Body of pancreas (tissue), 4 donors: ENCODE measurements around the gene SLC9A7. TPM values are rescaled to one million over a fixed set of nuclear protein-coding genes. Genes with fewer than 3 reads are reported as not detected.

Experiments used
- ATAC-seq: fragments of 150-250 bp; one replicate; pipeline ENCODE4 v1.9.1; 2016
- DNase-seq, 4 donors: peaks; one replicate each; pipeline ENCODE4 v3.0.0-alpha.2; 2019
- H3K27ac ChIP-seq, 4 donors: fragments of 200-600 bp; sonication (generic); 1 replicate in 3 of 4; 2 replicates in 1 of 4; pipeline versions ENCODE4 v1.5.1 to v1.6.1; 2016 to 2019; ENCODE audit warnings: mild to moderate bottlenecking in 1 of 4, mixed read lengths in 1 of 4, moderate library complexity in 1 of 4
- H3K27me3 ChIP-seq, 2 donors: fragments of 200-600 bp; sonication (generic); one replicate each; pipeline ENCODE4 v1.6.0; 2016; ENCODE audit warnings: mild to moderate bottlenecking in 1 of 2
- H3K36me3 ChIP-seq, 2 donors: fragments of 200-600 bp; sonication (generic); replicated peaks in 1 of 2; 2 replicates each; pipeline ENCODE4 v1.5.1; 2016; ENCODE audit warnings: low read depth in 2 of 2; ENCODE audit not compliant: insufficient read depth in 1 of 2
- H3K4me1 ChIP-seq: fragments of 200-600 bp; sonication (generic); one replicate; pipeline ENCODE4 v1.6.0; 2016
- H3K4me3 ChIP-seq, 2 donors: fragments of 200-600 bp; sonication (generic); 1 replicate in 1 of 2; 2 replicates in 1 of 2; pipeline ENCODE4 v1.5.1; 2016 to 2019
- H3K9me3 ChIP-seq, 3 donors: fragments of 200-600 bp; sonication (generic); 1 replicate in 2 of 3; 2 replicates in 1 of 3; pipeline ENCODE4 v1.5.1; 2016
- CTCF ChIP-seq, 7 experiments: fragments of 450-650 bp in 4 of 7; fragments of 200-600 bp in 3 of 7; sonication (generic) in 3 of 7; IDR thresholded peaks; one replicate each; pipeline ENCODE4 v1.5.1; 2016 to 2019; ENCODE audit warnings: antibody characterized with exemption in 7 of 7
- POLR2A ChIP-seq, 3 donors: fragments of 450-650 bp; IDR thresholded peaks; one replicate each; pipeline ENCODE4 v1.6.1; 2016; ENCODE audit warnings: antibody characterized with exemption in 3 of 3, mild to moderate bottlenecking in 2 of 3
- WGBS, 2 donors: methylation state at CpG; one replicate each; pipeline ENCODE4 v1.1.5; 2017; 5-methylcytosine and 5-hydroxymethylcytosine counted together
- intact Hi-C: fragments of 100-400 bp; cut with DNase I; formaldehyde crosslinking; loops from one replicate; pipeline ENCODE4 v1.15.1; 2023
- total RNA-seq, 2 donors: library from RNA; depleted of rRNA; stranded (reverse); fragments of >200 nt; gene quantifications; one replicate each; pipeline ENCODE4 v1.1.0, GENCODE V29; 2016

SLC9A7 gene
- total RNA-seq, 2 donors from 2014 or later: 6.2 to 7.6 TPM

GRCh38 chrX:46704767-46705386, 54.0 kb downstream of the SLC9A7 start:
- Histone ChIP-seq H3K9me3 (no peaks in the 10 kb centered on the region), H3K27me3 (no peaks in the 10 kb centered on the region), H3K4me3 (no peak overlapping the region), H3K36me3 (no peaks in the 10 kb centered on the region), H3K4me1 (peaks cover 4% of the 10 kb centered on the region), H3K27ac (no peak overlapping the region)
- DNase-seq (no peak), ATAC-seq (no peak)
- WGBS, 2 donors: 71 to 83% methylated on average over 3 of the region's 3 CpGs
- TF ChIP-seq POLR2A (IDR thresholded peaks at IDR 0.05): no peak
- no peak for TF ChIP-seq CTCF (IDR thresholded peaks at IDR 0.05)
- intact Hi-C loops: no loop called here

GRCh38 chrX:46703980-46704379, 54.9 kb downstream of the SLC9A7 start:
- H3K36me3 ChIP-seq: no peaks in the 10 kb centered on the region
- no peak overlapping the region for H3K27ac ChIP-seq
- ATAC-seq (no peak), DNase-seq (no peak)
- no peaks in the 10 kb centered on the region for H3K9me3 ChIP-seq
- intact Hi-C loops: no loop called here
- no peak overlapping the region for H3K4me3 ChIP-seq
- TF ChIP-seq POLR2A (IDR thresholded peaks at IDR 0.05) (no peak), CTCF (IDR thresholded peaks at IDR 0.05) (no peak)
- H3K27me3 ChIP-seq: no peaks in the 10 kb centered on the region
- H3K4me1 ChIP-seq: peaks cover 4% of the 10 kb centered on the region
- 73 to 78% methylated on average over 4 of the region's 4 CpGs for WGBS, 2 donors

DNA sequence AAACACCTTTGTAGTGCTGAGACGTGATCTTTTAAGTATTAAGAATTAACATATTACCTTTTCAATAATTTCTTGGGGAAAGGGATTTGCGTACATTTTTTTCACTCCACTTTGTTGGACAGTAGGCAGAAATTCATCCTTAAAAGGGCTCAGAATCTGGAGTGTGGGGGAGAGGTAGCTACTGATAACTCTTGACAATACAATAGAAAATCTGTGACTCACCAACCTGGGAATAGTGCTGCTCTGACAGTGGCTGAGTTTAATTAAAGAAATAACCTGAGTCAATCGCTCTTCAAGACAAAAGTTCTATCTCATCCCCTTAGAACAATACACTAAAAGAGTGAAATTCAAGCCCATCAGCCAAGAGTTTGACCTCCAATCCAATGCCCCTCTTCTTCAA, 60.2 kb downstream of the SLC9A7 start:
- no peak overlapping the region for H3K4me3 ChIP-seq
- DNase-seq (no peak), ATAC-seq (no peak)
- H3K4me1 ChIP-seq: no peaks in the 10 kb centered on the region
- no peak for TF ChIP-seq CTCF (IDR thresholded peaks at IDR 0.05)
- intact Hi-C loops: no loop called here
- H3K9me3 ChIP-seq: no peaks in the 10 kb centered on the region
- H3K27me3 ChIP-seq: no peaks in the 10 kb centered on the region
- H3K36me3 ChIP-seq: no peaks in the 10 kb centered on the region
- H3K27ac ChIP-seq: no peak overlapping the region
- WGBS, 2 donors: 96 to 100% methylated on average over 3 of the region's 3 CpGs

GRCh38 chrX:46695491-46695890, 63.4 kb downstream of the SLC9A7 start:
- TF ChIP-seq CTCF (IDR thresholded peaks at IDR 0.05): no peak
- no peak for TF ChIP-seq POLR2A (IDR thresholded peaks at IDR 0.05)
- Histone ChIP-seq H3K9me3 (no peaks in the 10 kb centered on the region), H3K4me1 (no peaks in the 10 kb centered on the region), H3K27ac (no peak overlapping the region), H3K4me3 (no peak overlapping the region), H3K36me3 (no peaks in the 10 kb centered on the region), H3K27me3 (no peaks in the 10 kb centered on the region)
- no peak for ATAC-seq
- intact Hi-C loops: no loop called here
- WGBS, 2 donors: 93 to 100% methylated on average over 1 of the region's 1 CpG
- no peak for DNase-seq

GRCh38 chrX:46694549-46694948, 64.4 kb downstream of the SLC9A7 start:
- no peaks in the 10 kb centered on the region for H3K9me3 ChIP-seq
- ATAC-seq: no peak
- H3K27me3 ChIP-seq: no peaks in the 10 kb centered on the region
- DNase-seq: no peak
- H3K36me3 ChIP-seq: no peaks in the 10 kb centered on the region
- no peaks in the 10 kb centered on the region for H3K4me1 ChIP-seq
- intact Hi-C loops: no loop called here
- no peak overlapping the region for H3K27ac ChIP-seq
- WGBS, 2 donors: 87 to 96% methylated on average over 2 of the region's 2 CpGs
- H3K4me3 ChIP-seq: no peak overlapping the region
- TF ChIP-seq POLR2A (IDR thresholded peaks at IDR 0.05) (no peak), CTCF (IDR thresholded peaks at IDR 0.05) (no peak)
